ENCODE results near the gene DOCK7.

- TF ChIP-seq CTCF (IDR thresholded peaks at IDR 0.05) = no peak
- TF ChIP-seq POLR2A (IDR thresholded peaks at IDR 0.05) = no peak
- TF ChIP-seq POLR2AphosphoS5 (IDR thresholded peaks at IDR 0.05) = no peak
These were observed 248.4 kb downstream of the DOCK7 start for GRCh38 chr1:62439652-62440371.

Data from breast epithelium (tissue), 3 donors.